PC-3 (cell line): ENCODE data around the gene SNX20. TPM values are rescaled to one million over a fixed set of nuclear protein-coding genes. Genes with fewer than 3 reads are reported as not detected.

Experiments used
- ATAC-seq: fragments of 200-7000 bp; cut with Tn5 transposase; 2 replicates; pipeline ENCODE4 v1.9.1; 2020; ENCODE audit warnings: mild to moderate bottlenecking, moderate library complexity
- BruUV-seq: library from RNA; stranded (reverse); fragments of 400-500 nt; replicated peaks from 2 replicates; lab custom pipeline; 2021; lab: Mats Ljungman, UMichigan
- CTCF ChIA-PET: fragments of 300-600 bp; sonication (Branson Sonifier 250); formaldehyde crosslinking; loops from one replicate; lab custom pipeline; 2022; ENCODE audit warnings: antibody characterized with exemption; lab: Charles Lee
- POLR2A ChIA-PET: fragments of 300-600 bp; sonication (Branson Sonifier 250); formaldehyde crosslinking; loops from one replicate; lab custom pipeline; 2022; ENCODE audit warnings: antibody characterized with exemption; ENCODE audit not compliant: unreplicated experiment; lab: Charles Lee
- DNase-seq: peaks from one replicate; pipeline ENCODE4 v3.0.0-alpha.2; 2015
- H2AFZ ChIP-seq: fragments of 300-600 bp; sonication (generic); 2 replicates; pipeline ENCODE4 v1.6.0; 2016; ENCODE audit warnings: antibody characterized with exemption, low read length
- H3F3A ChIP-seq: fragments of 300-600 bp; sonication (generic); one replicate; pipeline ENCODE4 v1.6.0; 2017; ENCODE audit warnings: antibody characterized with exemption, low read length, control low read depth, mild to moderate bottlenecking; ENCODE audit not compliant: unreplicated experiment
- H3K27ac ChIP-seq: fragments of 300-600 bp; sonication (generic); 2 replicates; pipeline ENCODE4 v1.5.1; 2016; ENCODE audit warnings: mild to moderate bottlenecking, low read length
- H3K27me3 ChIP-seq: fragments of 300-600 bp; sonication (generic); 2 replicates; pipeline ENCODE4 v1.6.1; 2016; ENCODE audit warnings: low read length, mixed read lengths
- H3K36me3 ChIP-seq: fragments of 300-600 bp; sonication (generic); 2 replicates; pipeline ENCODE4 v1.6.1; 2016; ENCODE audit warnings: low read depth, mixed run types, low read length, mixed read lengths
- H3K4me1 ChIP-seq: fragments of 300-600 bp; sonication (generic); 2 replicates; pipeline ENCODE4 v1.5.1; 2016; ENCODE audit warnings: low read length; ENCODE audit not compliant: insufficient read depth
- H3K4me2 ChIP-seq: fragments of 300-600 bp; sonication (generic); 2 replicates; pipeline ENCODE4 v1.6.0; 2016; ENCODE audit warnings: low read length
- H3K4me3 ChIP-seq: fragments of 300-600 bp; sonication (generic); 2 replicates; pipeline ENCODE4 v1.5.1; 2016; ENCODE audit warnings: mild to moderate bottlenecking, low read length, mixed read lengths
- H3K79me2 ChIP-seq: fragments of 300-600 bp; sonication (generic); 2 replicates; pipeline ENCODE4 v1.6.1; 2017; ENCODE audit warnings: low read length, mixed read lengths
- H3K9ac ChIP-seq: fragments of 300-600 bp; sonication (generic); 2 replicates; pipeline ENCODE4 v1.6.0; 2016; ENCODE audit warnings: mild to moderate bottlenecking, low read length
- H3K9me2 ChIP-seq: fragments of 300-600 bp; sonication (generic); replicated peaks from 2 replicates; pipeline ENCODE4 v1.6.1; 2016; ENCODE audit warnings: mixed run types, low read length, mixed read lengths
- H3K9me3 ChIP-seq: fragments of 300-600 bp; sonication (generic); 2 replicates; pipeline ENCODE4 v1.6.1; 2016; ENCODE audit warnings: low read length, mixed read lengths
- H4K20me1 ChIP-seq: fragments of 300-600 bp; sonication (generic); 2 replicates; pipeline ENCODE4 v1.6.1; 2016; ENCODE audit warnings: low read length, mixed read lengths
- CTCF ChIP-seq: fragments of 300-600 bp; sonication (generic); conservative IDR thresholded peaks from 2 replicates; pipeline ENCODE4 v1.5.1; 2017; ENCODE audit warnings: antibody characterized with exemption, low read depth, mild to moderate bottlenecking, low read length
- EZH2 ChIP-seq: fragments of 300-600 bp; sonication (generic); IDR thresholded peaks from one replicate; pipeline ENCODE4 v1.6.1; 2017; ENCODE audit warnings: antibody characterized with exemption, mild to moderate bottlenecking, low read length; ENCODE audit not compliant: unreplicated experiment
- EZH2phosphoT487 ChIP-seq: fragments of 300-600 bp; sonication (generic); IDR thresholded peaks from 2 replicates; pipeline ENCODE4 v1.6.1; 2018; ENCODE audit warnings: mild to moderate bottlenecking, antibody characterized with exemption, low read length, borderline replicate concordance
- intact Hi-C: fragments of 100-400 bp; cut with micrococcal nuclease; formaldehyde crosslinking; loops from 2 replicates; pipeline ENCODE4 v1.9.0; 2023
- total RNA-seq: library from RNA; depleted of rRNA; stranded (reverse); fragments of >200 nt; gene quantifications from 2 replicates; pipeline ENCODE4 v1.2.3, GENCODE V29; 2014

The SNX20 gene
- total RNA-seq, 1 experiment from 2014 or later, result not detected

DNA sequence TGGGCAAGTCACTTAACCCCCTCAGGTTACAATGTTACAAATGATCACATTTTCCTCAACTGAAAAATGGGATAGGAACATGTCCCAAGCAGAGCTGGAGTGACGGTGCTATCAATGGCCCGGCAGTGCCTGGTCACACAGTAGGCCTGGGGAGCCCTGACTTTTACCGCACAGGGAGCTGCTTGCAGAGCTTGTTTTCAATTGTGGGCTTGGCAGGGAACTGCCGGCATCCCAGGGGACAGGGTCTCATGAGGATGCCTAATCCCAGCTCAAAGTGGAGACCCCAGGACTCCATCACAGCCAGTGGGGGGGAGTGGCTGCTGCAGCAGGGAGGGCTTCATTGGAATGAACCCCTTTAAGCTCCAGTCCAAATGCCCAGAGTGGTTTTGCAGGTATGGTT is 11.4 kb downstream of the SNX20 start:
- Histone ChIP-seq H3K4me1 (no peaks in the 10 kb centered on the region), H2AFZ (no peak overlapping the region), H3K9me3 (no peaks in the 10 kb centered on the region), H3K4me3 (no peak overlapping the region), H3F3A (no peaks in the 10 kb centered on the region), H3K4me2 (no peak overlapping the region), H3K9me2 (no peaks in the 10 kb centered on the region), H4K20me1 (no peaks in the 10 kb centered on the region), H3K36me3 (no peaks in the 10 kb centered on the region), H3K9ac (no peak overlapping the region), H3K27me3 (no peaks in the 10 kb centered on the region), H3K79me2 (no peaks in the 10 kb centered on the region), H3K27ac (no peak overlapping the region)
- ChIA-PET POLR2A (no interaction called here), CTCF (no interaction called here)
- TF ChIP-seq EZH2phosphoT487, result no peak
- TF ChIP-seq CTCF, result no peak
- no peak for TF ChIP-seq EZH2
- DNase-seq, result no peak
- BruUV-seq, result no TSS peak
- intact Hi-C loops, result loop anchor here (5.0 to 10.0 kb wide), 2 partner anchors 78 to 295 kb away; no protein-coding TSS in a partner anchor
- no peak for ATAC-seq

- Histone ChIP-seq H3K4me1 (no peaks in the 10 kb centered on the region), H2AFZ (no peak overlapping the region), H3K27me3 (no peaks in the 10 kb centered on the region), H3K9ac (no peak overlapping the region), H3K27ac (no peak overlapping the region), H3K9me2 (no peaks in the 10 kb centered on the region), H3K79me2 (no peaks in the 10 kb centered on the region), H3K36me3 (no peaks in the 10 kb centered on the region), H3K4me2 (no peak overlapping the region), H3F3A (no peaks in the 10 kb centered on the region), H3K4me3 (no peak overlapping the region), H4K20me1 (no peaks in the 10 kb centered on the region), H3K9me3 (no peaks in the 10 kb centered on the region)
- TF ChIP-seq EZH2 (no peak), CTCF (no peak), EZH2phosphoT487 (no peak)
- DNase-seq (peak; percentile 11), ATAC-seq (no peak)
- intact Hi-C loops, result loop anchor here (5.0 to 10.0 kb wide), 2 partner anchors 79 to 294 kb away; no protein-coding TSS in a partner anchor
- BruUV-seq, result no TSS peak
- ChIA-PET CTCF (interaction anchor here (3.1 kb wide), 1 partner anchor 138 kb away, joined by 21 read pairs; no protein-coding TSS in a partner anchor), POLR2A (no interaction called here)
Measured at GRCh38 chr16:50668368-50669008, 12.6 kb downstream of the SNX20 start.
